SK-N-SH treated with all-trans-retinoic acid at 6 μM for 48 hours (cell line): Measurements from ENCODE around the gene GGA3.

Experiments used
- PATZ1 ChIP-seq: fragments of 250-450 bp; sonication (Bioruptor Pico); IDR thresholded peaks from 2 replicates; pipeline ENCODE4 v1.8.0; 2020; ENCODE audit warnings: mild to moderate bottlenecking, moderate library complexity, borderline replicate concordance
- SNAI2 ChIP-seq: fragments of 250-450 bp; sonication (Bioruptor Pico); IDR thresholded peaks from 2 replicates; pipeline ENCODE4 v1.5.0; 2020; ENCODE audit warnings: mild to moderate bottlenecking, moderate library complexity

DNA sequence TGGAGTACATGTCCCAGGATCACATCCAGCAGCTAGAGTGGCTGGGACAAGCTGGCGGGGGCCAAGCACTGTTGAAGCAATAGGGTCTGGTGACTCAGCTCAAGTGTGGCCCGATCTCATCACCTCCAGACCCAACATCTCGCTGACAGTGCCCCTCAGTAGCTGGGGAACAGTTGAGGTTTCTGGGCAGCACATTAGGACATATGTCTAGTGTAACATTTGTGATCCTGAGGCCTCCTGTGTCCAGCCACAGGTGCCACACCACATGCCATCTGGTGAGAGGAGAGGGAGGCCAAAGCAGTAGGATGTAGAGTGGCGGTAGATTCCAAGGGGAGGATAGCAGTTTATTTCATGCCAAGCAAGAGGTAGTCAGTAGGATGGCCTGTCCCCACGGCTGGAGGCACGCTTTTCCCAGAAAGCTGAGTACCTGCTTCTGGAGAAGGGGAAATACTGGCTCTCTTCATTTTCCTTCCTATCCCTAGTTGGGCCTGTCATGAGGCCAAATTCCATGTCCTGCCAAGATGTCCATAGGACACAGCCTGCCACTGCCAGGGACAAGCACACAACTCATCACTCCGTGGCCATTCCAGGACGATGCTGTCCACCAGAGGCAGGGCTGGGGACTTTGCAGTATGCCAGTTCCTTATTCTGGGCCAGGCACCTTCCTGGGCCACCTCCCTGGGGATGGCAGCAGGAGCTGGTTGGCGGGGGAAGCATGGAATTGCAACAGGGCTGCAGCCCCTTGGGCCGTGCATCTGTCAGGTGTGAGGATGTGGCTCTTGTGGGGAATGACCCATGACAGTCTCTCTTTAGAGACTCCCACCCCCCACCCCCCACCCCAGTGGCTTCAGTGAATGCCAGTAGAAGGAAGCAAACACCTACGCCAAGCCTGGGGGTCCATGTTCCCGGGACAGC is 24.0 kb downstream of the GGA3 start:
- TF ChIP-seq PATZ1 (CRISPR knock-in tag) = no peak
- TF ChIP-seq SNAI2 (CRISPR knock-in tag) = no peak
